ENCODE results near the gene SHMT1.

The SHMT1 gene

GRCh38 chr17:18323007-18323406 lies 40.3 kb downstream of the SHMT1 start:
- no peaks in the 10 kb centered on the region for H3K9me3 ChIP-seq (ENCODE audit: insufficient read depth, low read depth, low read length)
- H3K4me3 ChIP-seq (ENCODE audit: low read length): no peak overlapping the region
- H3K36me3 ChIP-seq (ENCODE audit: insufficient read depth, low read depth, low read length): peaks cover 59% of the 10 kb centered on the region
- H3K27me3 ChIP-seq (ENCODE audit: insufficient read depth, low read length): no peaks in the 10 kb centered on the region
- H3K9ac ChIP-seq (ENCODE audit: low read depth, low read length): no peak overlapping the region
- no peaks in the 10 kb centered on the region; the same call in 1 of the 2 replicates for H3K4me1 ChIP-seq (ENCODE audit: insufficient read depth, low read length)
- H3K27ac ChIP-seq (ENCODE audit: low read length): no peak overlapping the region

- Histone ChIP-seq H3K27ac (ENCODE audit: low read length) (no peak overlapping the region), H3K9me3 (ENCODE audit: insufficient read depth, low read depth, low read length) (no peaks in the 10 kb centered on the region), H3K36me3 (ENCODE audit: insufficient read depth, low read depth, low read length) (peaks cover 60% of the 10 kb centered on the region), H3K4me3 (ENCODE audit: low read length) (no peak overlapping the region), H3K9ac (ENCODE audit: low read depth, low read length) (no peak overlapping the region), H3K27me3 (ENCODE audit: insufficient read depth, low read length) (no peaks in the 10 kb centered on the region), H3K4me1 (ENCODE audit: insufficient read depth, low read length) (no peaks in the 10 kb centered on the region; the same call in 1 of the 2 replicates)
These were observed 40.8 kb downstream of the SHMT1 start for GRCh38 chr17:18322522-18322921.

GRCh38 chr17:18321309-18321708 lies 42.0 kb downstream of the SHMT1 start:
- Histone ChIP-seq H3K27me3 (ENCODE audit: insufficient read depth, low read length) (no peaks in the 10 kb centered on the region), H3K9me3 (ENCODE audit: insufficient read depth, low read depth, low read length) (no peaks in the 10 kb centered on the region), H3K4me3 (ENCODE audit: low read length) (no peak overlapping the region), H3K9ac (ENCODE audit: low read depth, low read length) (no peak overlapping the region), H3K27ac (ENCODE audit: low read length) (no peak overlapping the region), H3K36me3 (ENCODE audit: insufficient read depth, low read depth, low read length) (peaks cover 61% of the 10 kb centered on the region), H3K4me1 (ENCODE audit: insufficient read depth, low read length) (no peaks in the 10 kb centered on the region; the same call in 1 of the 2 replicates)

GRCh38 chr17:18320301-18320700 lies 43.0 kb downstream of the SHMT1 start:
- H3K36me3 ChIP-seq (ENCODE audit: insufficient read depth, low read depth, low read length): peaks cover 54% of the 10 kb centered on the region
- no peaks in the 10 kb centered on the region for H3K9me3 ChIP-seq (ENCODE audit: insufficient read depth, low read depth, low read length)
- H3K27ac ChIP-seq (ENCODE audit: low read length): no peak overlapping the region
- no peaks in the 10 kb centered on the region for H3K27me3 ChIP-seq (ENCODE audit: insufficient read depth, low read length)
- no peak overlapping the region for H3K4me3 ChIP-seq (ENCODE audit: low read length)
- peaks cover 4% of the 10 kb centered on the region; the same call in 1 of the 2 replicates for H3K4me1 ChIP-seq (ENCODE audit: insufficient read depth, low read length)
- no peak overlapping the region for H3K9ac ChIP-seq (ENCODE audit: low read depth, low read length)

- H3K4me3 ChIP-seq (ENCODE audit: low read length): no peak overlapping the region
- H3K36me3 ChIP-seq (ENCODE audit: insufficient read depth, low read depth, low read length): peaks cover 49% of the 10 kb centered on the region
- peaks cover 4% of the 10 kb centered on the region; the same call in 1 of the 2 replicates for H3K4me1 ChIP-seq (ENCODE audit: insufficient read depth, low read length)
These were observed 43.6 kb downstream of the SHMT1 start for GRCh38 chr17:18319604-18320256.

GRCh38 chr17:18318771-18319450 lies 44.4 kb downstream of the SHMT1 start:
- Histone ChIP-seq H3K27me3 (ENCODE audit: insufficient read depth, low read length) (no peaks in the 10 kb centered on the region), H3K4me1 (ENCODE audit: insufficient read depth, low read length) (peaks cover 4% of the 10 kb centered on the region; the same call in 1 of the 2 replicates), H3K36me3 (ENCODE audit: insufficient read depth, low read depth, low read length) (peaks cover 40% of the 10 kb centered on the region), H3K4me3 (ENCODE audit: low read length) (no peak overlapping the region), H3K9ac (ENCODE audit: low read depth, low read length) (no peak overlapping the region), H3K27ac (ENCODE audit: low read length) (no peak overlapping the region), H3K9me3 (ENCODE audit: insufficient read depth, low read depth, low read length) (no peaks in the 10 kb centered on the region)

More at GRCh38 chr17:18319604-18320256, 43.6 kb downstream of the SHMT1 start:
- Histone ChIP-seq H3K9ac (ENCODE audit: low read depth, low read length) (no peak overlapping the region), H3K9me3 (ENCODE audit: insufficient read depth, low read depth, low read length) (no peaks in the 10 kb centered on the region), H3K27ac (ENCODE audit: low read length) (no peak overlapping the region), H3K27me3 (ENCODE audit: insufficient read depth, low read length) (no peaks in the 10 kb centered on the region)

- Histone ChIP-seq H3K4me1 (ENCODE audit: insufficient read depth, low read length) (peaks cover 8% of the 10 kb centered on the region), H3K36me3 (ENCODE audit: insufficient read depth, low read depth, low read length) (peaks cover 35% of the 10 kb centered on the region), H3K9ac (ENCODE audit: low read depth, low read length) (peak overlapping the region; percentile 22; the same call in 1 of the 2 replicates), H3K9me3 (ENCODE audit: insufficient read depth, low read depth, low read length) (no peaks in the 10 kb centered on the region), H3K27ac (ENCODE audit: low read length) (no peak overlapping the region), H3K4me3 (ENCODE audit: low read length) (0 out of 2 replicates have a peak overlapping the region, but pooled peaks have one; percentile 12), H3K27me3 (ENCODE audit: insufficient read depth, low read length) (no peaks in the 10 kb centered on the region)
These were observed 45.2 kb downstream of the SHMT1 start for GRCh38 chr17:18318117-18318516.

GRCh38 chr17:18315961-18316360 lies 47.4 kb downstream of the SHMT1 start:
- no peak overlapping the region for H3K27ac ChIP-seq (ENCODE audit: low read length)
- H3K4me1 ChIP-seq (ENCODE audit: insufficient read depth, low read length): peaks cover 10% of the 10 kb centered on the region
- peak overlapping the region; percentile 93 for H3K9ac ChIP-seq (ENCODE audit: low read depth, low read length)
- H3K9me3 ChIP-seq (ENCODE audit: insufficient read depth, low read depth, low read length): no peaks in the 10 kb centered on the region
- H3K27me3 ChIP-seq (ENCODE audit: insufficient read depth, low read length): no peaks in the 10 kb centered on the region
- H3K4me3 ChIP-seq (ENCODE audit: low read length): peak overlapping the region; percentile 97
- H3K36me3 ChIP-seq (ENCODE audit: insufficient read depth, low read depth, low read length): peaks cover 49% of the 10 kb centered on the region

GRCh38 chr17:18315562-18315922 lies 47.8 kb downstream of the SHMT1 start:
- peaks cover 51% of the 10 kb centered on the region for H3K36me3 ChIP-seq (ENCODE audit: insufficient read depth, low read depth, low read length)
- H3K9ac ChIP-seq (ENCODE audit: low read depth, low read length): peak overlapping the region; percentile 93
- H3K27ac ChIP-seq (ENCODE audit: low read length): peak overlapping the region; percentile 60
- H3K27me3 ChIP-seq (ENCODE audit: insufficient read depth, low read length): no peaks in the 10 kb centered on the region
- H3K4me1 ChIP-seq (ENCODE audit: insufficient read depth, low read length): peaks cover 10% of the 10 kb centered on the region
- peak overlapping the region; percentile 97 for H3K4me3 ChIP-seq (ENCODE audit: low read length)
- H3K9me3 ChIP-seq (ENCODE audit: insufficient read depth, low read depth, low read length): no peaks in the 10 kb centered on the region

GRCh38 chr17:18314731-18315561 lies 48.4 kb downstream of the SHMT1 start, which contains the start of the genes SMCR8 and TOP3A:
Gene SMCR8 (plus strand): TSS chr17:18315293. CDS start chr17:18315790, 497 bp downstream.
Gene TOP3A (minus strand): TSS chr17:18314994. CDS start chr17:18314778, 216 bp downstream.
- peak within 1 kb of the TSS; percentile 97 for H3K4me3 ChIP-seq (ENCODE audit: low read length)
- H3K27ac ChIP-seq (ENCODE audit: low read length): peak within 1 kb of the TSS; percentile 60
- no peaks in the 10 kb centered on the region for H3K9me3 ChIP-seq (ENCODE audit: insufficient read depth, low read depth, low read length)
- peak within 1 kb of the TSS; percentile 93 for H3K9ac ChIP-seq (ENCODE audit: low read depth, low read length)
- no peaks in the 10 kb centered on the region for H3K27me3 ChIP-seq (ENCODE audit: insufficient read depth, low read length)
- H3K36me3 ChIP-seq (ENCODE audit: insufficient read depth, low read depth, low read length): peaks cover 55% of the 10 kb centered on the region
- peaks cover 10% of the 10 kb centered on the region for H3K4me1 ChIP-seq (ENCODE audit: insufficient read depth, low read length)

- Histone ChIP-seq H3K27ac (ENCODE audit: low read length) (peak overlapping the region; percentile 27), H3K36me3 (ENCODE audit: insufficient read depth, low read depth, low read length) (peaks cover 54% of the 10 kb centered on the region), H3K9ac (ENCODE audit: low read depth, low read length) (peak overlapping the region; percentile 93), H3K4me3 (ENCODE audit: low read length) (peak overlapping the region; percentile 97), H3K4me1 (ENCODE audit: insufficient read depth, low read length) (peaks cover 10% of the 10 kb centered on the region), H3K9me3 (ENCODE audit: insufficient read depth, low read depth, low read length) (no peaks in the 10 kb centered on the region), H3K27me3 (ENCODE audit: insufficient read depth, low read length) (no peaks in the 10 kb centered on the region)
These were observed 49.2 kb downstream of the SHMT1 start for GRCh38 chr17:18314059-18314730.

All from iPS-20b (cell line).